Measurements from ENCODE around the gene FMNL2.

FMNL2 gene

GRCh38 chr2:152427902-152428301 is 92.9 kb downstream of the FMNL2 start:
- no peak for FAIRE-seq

GRCh38 chr2:152428800-152429582 is 94.0 kb downstream of the FMNL2 start:
- FAIRE-seq = no peak

- no peak for FAIRE-seq
Observed at GRCh38 chr2:152430876-152431275, 95.9 kb downstream of the FMNL2 start.

GRCh38 chr2:152431370-152432098 is 96.6 kb downstream of the FMNL2 start:
- FAIRE-seq = no peak

GRCh38 chr2:152432206-152432653 is 97.3 kb downstream of the FMNL2 start:
- FAIRE-seq = no peak

- no peak for FAIRE-seq
Observed at GRCh38 chr2:152432765-152433164, 97.8 kb downstream of the FMNL2 start.

- no peak for FAIRE-seq
Observed at GRCh38 chr2:152433289-152433688, 98.3 kb downstream of the FMNL2 start.

GRCh38 chr2:152433791-152434190 is 98.8 kb downstream of the FMNL2 start:
- no peak for FAIRE-seq

GRCh38 chr2:152434395-152435182 is 99.6 kb downstream of the FMNL2 start:
- FAIRE-seq = no peak

GRCh38 chr2:152436148-152436547 is 101.2 kb downstream of the FMNL2 start:
- no peak for FAIRE-seq

GRCh38 chr2:152437276-152438108 is 102.5 kb downstream of the FMNL2 start:
- FAIRE-seq = no peak

GRCh38 chr2:152440049-152440448 is 105.1 kb downstream of the FMNL2 start:
- FAIRE-seq = no peak

GRCh38 chr2:152440460-152440859 is 105.5 kb downstream of the FMNL2 start:
- FAIRE-seq = no peak

- no peak for FAIRE-seq
Observed at GRCh38 chr2:152441961-152442360, 107.0 kb downstream of the FMNL2 start.

GRCh38 chr2:152443771-152444170 is 108.8 kb downstream of the FMNL2 start:
- FAIRE-seq = no peak

GRCh38 chr2:152444448-152444847 is 109.5 kb downstream of the FMNL2 start:
- FAIRE-seq = no peak

- no peak for FAIRE-seq
Observed at GRCh38 chr2:152445375-152445774, 110.4 kb downstream of the FMNL2 start.

- FAIRE-seq = no peak
Observed at GRCh38 chr2:152445791-152446201, 110.8 kb downstream of the FMNL2 start.

GRCh38 chr2:152446213-152446612 is 111.2 kb downstream of the FMNL2 start:
- no peak for FAIRE-seq

- FAIRE-seq = no peak
Observed at GRCh38 chr2:152447897-152448296, 112.9 kb downstream of the FMNL2 start.

GRCh38 chr2:152448606-152449005 is 113.6 kb downstream of the FMNL2 start:
- no peak for FAIRE-seq

- FAIRE-seq = no peak
Observed at GRCh38 chr2:152449578-152449977, 114.6 kb downstream of the FMNL2 start.
